Inflammatory macrophage (primary cell): ENCODE results near the gene GPC5.

Source experiments
- DNase-seq, 2 donors: peaks; one replicate each; pipeline ENCODE4 v3.0.0-alpha.2; 2020 to 2022

The GPC5 gene

GRCh38 chr13:92297971-92298942 lies 899.8 kb downstream of the GPC5 start:
- no peak for DNase-seq

- no peak for DNase-seq
These were observed 902.2 kb downstream of the GPC5 start for GRCh38 chr13:92300651-92301050.

- DNase-seq: no peak
These were observed 905.0 kb downstream of the GPC5 start for GRCh38 chr13:92303428-92303827.

GRCh38 chr13:92307752-92308151 lies 909.3 kb downstream of the GPC5 start:
- no peak for DNase-seq

GRCh38 chr13:92312823-92313222 lies 914.4 kb downstream of the GPC5 start:
- DNase-seq: no peak

- DNase-seq: no peak
These were observed 915.0 kb downstream of the GPC5 start for GRCh38 chr13:92313382-92313781.

DNA sequence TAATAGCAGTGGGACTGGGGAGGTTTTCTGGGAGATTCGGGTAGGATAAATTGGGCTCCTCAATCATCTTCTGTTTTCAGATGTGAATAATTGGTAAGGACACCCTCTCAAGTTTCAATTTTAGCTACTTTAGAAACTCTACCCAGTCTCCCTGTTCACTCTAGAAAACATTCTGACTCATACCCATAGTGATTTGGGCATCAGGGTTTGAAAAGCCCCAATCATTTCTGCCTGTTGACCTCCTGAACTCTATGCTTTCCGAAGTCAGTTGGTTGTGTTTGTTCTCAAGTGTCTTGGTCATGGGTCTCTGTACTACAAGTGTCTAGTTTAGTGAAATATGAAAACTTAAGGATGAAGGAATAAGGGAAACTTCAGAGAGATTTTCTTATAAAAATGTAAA lies 916.8 kb downstream of the GPC5 start:
- no peak for DNase-seq

- DNase-seq: no peak
These were observed 917.6 kb downstream of the GPC5 start for GRCh38 chr13:92316030-92316429.

DNA sequence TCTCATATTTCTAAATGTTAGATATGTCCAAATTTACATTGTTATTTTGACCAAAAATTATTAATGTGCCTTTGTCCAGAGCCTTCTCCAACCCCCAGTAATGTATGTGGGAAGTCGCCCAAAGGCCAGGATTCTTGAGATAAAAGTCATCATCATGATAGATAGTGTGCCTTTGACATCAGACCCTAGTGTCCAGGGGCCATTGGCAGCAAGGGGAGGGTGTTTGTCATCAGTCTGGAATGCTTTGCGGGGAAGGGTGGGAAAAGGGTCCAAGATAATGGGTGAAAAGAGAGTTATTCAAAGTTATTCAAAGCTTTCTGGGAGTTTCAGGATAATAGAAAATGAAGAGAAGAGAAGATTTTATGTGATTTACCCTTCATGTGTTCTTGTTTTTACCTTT lies 918.6 kb downstream of the GPC5 start:
- no peak for DNase-seq

- DNase-seq: no peak
These were observed 921.9 kb downstream of the GPC5 start for GRCh38 chr13:92320323-92320722.

- no peak for DNase-seq
These were observed 922.8 kb downstream of the GPC5 start for GRCh38 chr13:92321174-92321573.

DNA sequence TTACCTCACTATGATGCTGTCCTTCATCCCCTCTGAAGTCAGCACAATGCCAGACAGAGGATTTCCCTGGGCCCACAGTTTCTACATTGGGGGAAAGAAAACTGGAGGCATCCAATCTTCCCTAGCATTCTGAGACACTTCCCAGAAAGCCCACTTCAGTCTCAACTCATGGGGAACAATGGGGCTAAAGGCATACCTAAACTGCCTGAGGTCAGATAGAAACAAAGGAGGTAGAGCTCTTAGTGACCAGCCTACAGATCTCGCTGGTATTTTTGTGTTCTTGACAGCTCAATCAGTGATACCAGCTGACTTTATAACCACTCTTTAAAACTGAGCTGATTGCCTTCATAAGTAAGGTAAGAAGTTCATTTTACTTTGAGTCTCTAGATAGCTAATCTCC lies 947.2 kb downstream of the GPC5 start:
- DNase-seq: no peak

GRCh38 chr13:92346046-92346445 lies 947.6 kb downstream of the GPC5 start:
- no peak for DNase-seq

- no peak for DNase-seq
These were observed 956.2 kb downstream of the GPC5 start for GRCh38 chr13:92354583-92354982.

DNA sequence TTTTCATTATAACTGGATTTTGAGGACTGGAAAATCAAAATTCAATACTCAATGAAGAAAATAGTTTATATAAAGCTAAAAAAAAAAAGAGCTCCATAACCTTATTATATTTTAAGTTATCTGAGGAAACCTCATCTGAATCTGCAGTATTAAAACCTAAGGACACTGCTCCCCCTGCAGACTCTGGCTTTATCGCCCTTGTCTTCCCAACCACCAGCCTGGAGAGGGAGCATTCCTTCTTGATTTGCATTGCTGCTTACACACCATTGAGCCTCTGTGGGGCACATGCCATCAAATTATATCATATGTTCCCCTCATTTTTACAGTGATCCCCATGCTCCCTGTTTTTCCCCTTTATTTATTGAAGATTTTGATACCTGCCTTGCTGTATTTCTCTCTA lies 956.8 kb downstream of the GPC5 start:
- DNase-seq: no peak

GRCh38 chr13:92362717-92363116 lies 964.3 kb downstream of the GPC5 start:
- DNase-seq: no peak

DNA sequence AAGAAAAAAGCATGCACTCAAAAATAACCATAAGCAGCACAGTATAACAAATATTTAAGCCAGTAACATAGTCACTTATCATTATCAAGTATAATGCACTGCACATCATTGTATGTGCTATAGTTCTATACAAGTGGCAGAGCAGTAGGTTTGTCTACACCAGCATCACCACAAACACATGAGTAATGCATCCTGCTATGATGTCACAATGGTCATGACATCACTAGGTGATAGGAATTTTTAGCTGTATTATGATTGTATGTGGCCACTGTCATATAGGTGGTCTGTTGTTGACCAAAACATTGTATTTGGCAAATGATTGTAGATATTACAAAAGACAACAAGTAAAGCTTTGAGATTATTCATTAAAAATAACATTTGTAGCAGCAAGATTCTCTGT lies 967.5 kb downstream of the GPC5 start:
- DNase-seq: no peak

DNA sequence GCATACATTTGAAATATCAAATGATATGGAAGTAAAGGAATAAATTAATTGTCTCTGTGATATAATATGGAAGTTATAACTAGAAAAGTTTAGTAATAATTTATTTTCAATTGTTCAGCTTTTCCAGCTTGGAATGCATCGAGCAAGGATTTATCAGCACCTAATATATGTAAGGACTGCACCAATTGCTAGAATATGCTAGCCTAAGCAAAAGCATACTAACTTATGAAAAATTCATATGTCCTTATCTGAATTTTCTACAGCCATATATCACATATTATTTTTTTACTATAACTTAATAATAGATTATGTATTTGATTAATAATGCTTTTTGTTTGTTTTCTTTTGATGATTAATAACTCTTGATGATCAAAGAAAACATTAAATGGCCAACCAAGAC lies 979.0 kb downstream of the GPC5 start:
- no peak for DNase-seq

DNA sequence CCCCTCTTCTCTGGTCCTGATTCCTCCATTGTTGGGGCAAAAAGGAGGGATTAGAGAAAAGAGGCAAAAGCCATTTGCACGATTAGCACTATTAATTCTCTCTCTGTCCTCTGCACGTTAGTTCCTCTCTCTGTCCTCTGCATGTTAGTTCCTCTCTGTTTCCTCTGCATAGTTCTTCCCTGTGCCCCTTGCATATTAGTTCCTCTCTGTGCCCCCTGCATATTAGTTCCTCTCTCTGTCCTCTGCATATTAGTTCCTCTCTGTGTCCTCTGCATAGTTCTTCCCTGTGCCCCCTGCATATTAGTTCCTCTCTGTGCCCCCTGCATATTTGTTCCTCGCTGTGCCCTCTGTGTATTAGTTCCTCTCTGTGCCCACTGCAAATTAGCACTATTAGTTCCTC lies 981.0 kb downstream of the GPC5 start:
- no peak for DNase-seq

- DNase-seq: no peak
These were observed 986.0 kb downstream of the GPC5 start for GRCh38 chr13:92384410-92384809.

GRCh38 chr13:92387245-92387644 lies 988.8 kb downstream of the GPC5 start:
- DNase-seq: no peak

GRCh38 chr13:92390217-92390616 lies 991.8 kb downstream of the GPC5 start:
- no peak for DNase-seq

GRCh38 chr13:92403606-92404005 lies 1005.2 kb downstream of the GPC5 start:
- DNase-seq: no peak

DNA sequence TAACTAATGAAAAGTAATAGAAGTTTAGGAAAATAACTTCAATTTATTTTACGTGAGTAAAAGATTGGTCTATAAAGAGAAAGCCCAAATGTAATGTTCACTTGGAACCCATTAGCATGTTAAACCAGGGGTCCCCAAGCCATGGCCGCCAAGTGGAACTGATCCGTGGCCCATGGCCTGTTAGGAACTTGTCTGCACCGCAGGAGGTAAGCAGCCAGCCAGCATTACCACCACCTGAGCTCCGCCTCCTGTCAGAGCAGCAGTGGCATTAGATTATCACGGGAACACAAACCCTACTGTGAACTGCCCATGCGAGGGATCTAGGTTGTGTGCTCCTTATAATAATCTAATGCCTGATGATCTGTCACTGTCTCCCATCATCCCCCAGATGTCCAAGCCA lies 1009.4 kb downstream of the GPC5 start:
- DNase-seq: no peak

DNA sequence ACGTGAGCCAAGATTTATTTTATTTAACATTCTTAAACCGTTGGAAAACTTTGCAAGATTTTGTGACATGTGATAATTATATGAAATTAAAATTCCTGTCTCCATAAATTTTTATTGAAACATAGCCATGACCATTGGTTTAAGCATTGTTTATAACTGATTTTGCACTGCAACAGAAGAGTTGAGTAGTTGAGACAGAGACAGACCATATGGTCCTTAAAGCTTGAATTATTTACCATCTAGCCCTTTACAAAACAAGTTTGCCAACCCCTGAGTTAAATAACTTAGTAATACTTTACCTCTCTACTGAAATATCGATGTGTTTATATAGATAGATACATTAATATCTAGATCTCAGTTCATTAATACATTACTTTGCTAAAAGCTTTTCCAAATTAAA lies 1014.1 kb downstream of the GPC5 start:
- DNase-seq: no peak
